ENCODE results near the gene DPP7.

Gene DPP7

GRCh38 chr9:137143459-137143858 is 28.9 kb upstream of the DPP7 start:
- H3K27me3 ChIP-seq (ENCODE audit: insufficient read depth, poor library complexity, severe bottlenecking): peaks cover 38% of the 10 kb centered on the region
- no peak overlapping the region for H3K27ac ChIP-seq (ENCODE audit: poor library complexity, severe bottlenecking)
- H3K9me3 ChIP-seq (ENCODE audit: severe bottlenecking): no peaks in the 10 kb centered on the region
- H3K4me1 ChIP-seq (ENCODE audit: insufficient read depth, poor library complexity, severe bottlenecking): no peaks in the 10 kb centered on the region
- no peaks in the 10 kb centered on the region for H3K36me3 ChIP-seq (ENCODE audit: low read depth)
- DNase-seq (ENCODE audit: low spot score) (no peak), ATAC-seq (ENCODE audit: low read depth) (no peak)
- TF ChIP-seq CTCF (IDR thresholded peaks at IDR 0.05; ENCODE audit: poor library complexity, severe bottlenecking): no peak
- no peak overlapping the region for H3K4me3 ChIP-seq (ENCODE audit: severe bottlenecking)

GRCh38 chr9:137141976-137142936 is 27.7 kb upstream of the DPP7 start:
- H3K36me3 ChIP-seq (ENCODE audit: low read depth): no peaks in the 10 kb centered on the region
- H3K4me3 ChIP-seq (ENCODE audit: severe bottlenecking): no peak overlapping the region
- peaks cover 51% of the 10 kb centered on the region for H3K27me3 ChIP-seq (ENCODE audit: insufficient read depth, poor library complexity, severe bottlenecking)
- no peaks in the 10 kb centered on the region for H3K4me1 ChIP-seq (ENCODE audit: insufficient read depth, poor library complexity, severe bottlenecking)
- H3K27ac ChIP-seq (ENCODE audit: poor library complexity, severe bottlenecking): no peak overlapping the region
- no peaks in the 10 kb centered on the region for H3K9me3 ChIP-seq (ENCODE audit: severe bottlenecking)
- TF ChIP-seq CTCF (IDR thresholded peaks at IDR 0.05; ENCODE audit: poor library complexity, severe bottlenecking): no peak
- ATAC-seq (ENCODE audit: low read depth) (no peak), DNase-seq (ENCODE audit: low spot score) (peak; percentile 51)

GRCh38 chr9:137141050-137141810 is 26.7 kb upstream of the DPP7 start:
- no peak for ATAC-seq (ENCODE audit: low read depth)
- Histone ChIP-seq H3K27me3 (ENCODE audit: insufficient read depth, poor library complexity, severe bottlenecking) (peaks cover 55% of the 10 kb centered on the region), H3K4me3 (ENCODE audit: severe bottlenecking) (no peak overlapping the region), H3K27ac (ENCODE audit: poor library complexity, severe bottlenecking) (no peak overlapping the region), H3K4me1 (ENCODE audit: insufficient read depth, poor library complexity, severe bottlenecking) (no peaks in the 10 kb centered on the region), H3K9me3 (ENCODE audit: severe bottlenecking) (no peaks in the 10 kb centered on the region), H3K36me3 (ENCODE audit: low read depth) (no peaks in the 10 kb centered on the region)
- TF ChIP-seq CTCF (IDR thresholded peaks at IDR 0.05; ENCODE audit: poor library complexity, severe bottlenecking): no peak
- DNase-seq (ENCODE audit: low spot score): peak; percentile 59

GRCh38 chr9:137140151-137141012 is 25.8 kb upstream of the DPP7 start:
- no peak for ATAC-seq (ENCODE audit: low read depth)
- peak; percentile 62 for DNase-seq (ENCODE audit: low spot score)
- H3K27me3 ChIP-seq (ENCODE audit: insufficient read depth, poor library complexity, severe bottlenecking): peaks cover 53% of the 10 kb centered on the region

More at GRCh38 chr9:137140151-137141012, 25.8 kb upstream of the DPP7 start:
- Histone ChIP-seq H3K9me3 (ENCODE audit: severe bottlenecking) (no peaks in the 10 kb centered on the region), H3K4me1 (ENCODE audit: insufficient read depth, poor library complexity, severe bottlenecking) (no peaks in the 10 kb centered on the region), H3K36me3 (ENCODE audit: low read depth) (no peaks in the 10 kb centered on the region), H3K4me3 (ENCODE audit: severe bottlenecking) (no peak overlapping the region), H3K27ac (ENCODE audit: poor library complexity, severe bottlenecking) (no peak overlapping the region)
- TF ChIP-seq CTCF (IDR thresholded peaks at IDR 0.05; ENCODE audit: poor library complexity, severe bottlenecking): no peak

Measured in RWPE2 (cell line).